Left ventricle myocardium inferior (tissue), 1 donor: ENCODE measurements around the gene MAML3. TPM values are rescaled to one million over a fixed set of nuclear protein-coding genes. Genes with fewer than 3 reads are reported as not detected.

Experiments used
- DNase-seq: peaks from one replicate; pipeline ENCODE4 v3.0.0-alpha.2; 2020
- H3K27ac ChIP-seq: fragments of 200-600 bp; replicated peaks from 2 replicates; pipeline ENCODE4 v1.8.0; 2021
- H3K27me3 ChIP-seq: fragments of 200-600 bp; 2 replicates; pipeline ENCODE4 v1.8.0; 2021; ENCODE audit warnings: low read depth
- H3K36me3 ChIP-seq: fragments of 200-600 bp; 2 replicates; pipeline ENCODE4 v1.8.0; 2021
- H3K4me1 ChIP-seq: fragments of 200-600 bp; 2 replicates; pipeline ENCODE4 v1.8.0; 2021
- H3K4me3 ChIP-seq: fragments of 200-600 bp; 2 replicates; pipeline ENCODE4 v1.8.0; 2021; ENCODE audit warnings: mild to moderate bottlenecking, moderate library complexity
- H3K9me3 ChIP-seq: fragments of 200-600 bp; replicated peaks from 2 replicates; pipeline ENCODE4 v1.8.0; 2021
- intact Hi-C: fragments of 100-400 bp; cut with micrococcal nuclease; formaldehyde crosslinking; loops from one replicate; pipeline ENCODE4 v1.11.0; 2022
- total RNA-seq: library from RNA; stranded (reverse); fragmentation: NEBNext Ultra II Directional; extraction: Animal tissue kit (Norgen Biotek cat#: 25700); gene quantifications from one replicate; pipeline ENCODE4 v1.2.1, GENCODE V29; 2021
- TF ChIP-seq, protein P1 (sequence below): fragments of 200-600 bp; IDR thresholded peaks from 2 replicates; pipeline ENCODE4 v1.8.0; 2021; ENCODE audit warnings: antibody characterized with exemption, mild to moderate bottlenecking, borderline replicate concordance
- donor health status: DM: no; HTN: yes; CAD: no; lungs with severe emphysema.

Gene MAML3
- total RNA-seq, 1 donor from 2014 or later, result 2.6 TPM

DNA sequence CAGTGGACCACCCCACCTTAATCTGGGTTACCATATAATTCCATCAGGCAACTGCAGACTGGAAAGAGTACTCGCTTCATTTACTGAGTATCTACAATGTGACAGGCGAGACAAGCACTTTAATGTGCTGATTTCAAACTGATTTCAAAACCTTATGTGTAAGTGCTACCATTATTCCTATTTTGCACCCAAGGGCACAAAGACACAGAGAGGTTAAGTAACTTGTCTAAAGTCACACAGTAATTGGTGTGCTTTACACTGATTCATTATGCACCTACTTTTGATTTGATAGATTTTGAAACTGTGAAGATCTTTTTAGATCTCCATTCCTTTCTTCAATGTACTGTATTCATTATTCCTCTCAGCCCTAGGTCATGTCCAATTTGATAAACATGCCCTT, 296.0 kb downstream of the MAML3 start:
- TF ChIP-seq, protein P1, sequence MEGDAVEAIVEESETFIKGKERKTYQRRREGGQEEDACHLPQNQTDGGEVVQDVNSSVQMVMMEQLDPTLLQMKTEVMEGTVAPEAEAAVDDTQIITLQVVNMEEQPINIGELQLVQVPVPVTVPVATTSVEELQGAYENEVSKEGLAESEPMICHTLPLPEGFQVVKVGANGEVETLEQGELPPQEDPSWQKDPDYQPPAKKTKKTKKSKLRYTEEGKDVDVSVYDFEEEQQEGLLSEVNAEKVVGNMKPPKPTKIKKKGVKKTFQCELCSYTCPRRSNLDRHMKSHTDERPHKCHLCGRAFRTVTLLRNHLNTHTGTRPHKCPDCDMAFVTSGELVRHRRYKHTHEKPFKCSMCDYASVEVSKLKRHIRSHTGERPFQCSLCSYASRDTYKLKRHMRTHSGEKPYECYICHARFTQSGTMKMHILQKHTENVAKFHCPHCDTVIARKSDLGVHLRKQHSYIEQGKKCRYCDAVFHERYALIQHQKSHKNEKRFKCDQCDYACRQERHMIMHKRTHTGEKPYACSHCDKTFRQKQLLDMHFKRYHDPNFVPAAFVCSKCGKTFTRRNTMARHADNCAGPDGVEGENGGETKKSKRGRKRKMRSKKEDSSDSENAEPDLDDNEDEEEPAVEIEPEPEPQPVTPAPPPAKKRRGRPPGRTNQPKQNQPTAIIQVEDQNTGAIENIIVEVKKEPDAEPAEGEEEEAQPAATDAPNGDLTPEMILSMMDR, result no peak
- DNase-seq, result no peak
- Histone ChIP-seq H3K27me3 (no peaks in the 10 kb centered on the region), H3K4me1 (no peaks in the 10 kb centered on the region), H3K9me3 (no peaks in the 10 kb centered on the region), H3K36me3 (no peaks in the 10 kb centered on the region), H3K27ac (no peak overlapping the region), H3K4me3 (no peak overlapping the region)
- intact Hi-C loops, result no loop called here

DNA sequence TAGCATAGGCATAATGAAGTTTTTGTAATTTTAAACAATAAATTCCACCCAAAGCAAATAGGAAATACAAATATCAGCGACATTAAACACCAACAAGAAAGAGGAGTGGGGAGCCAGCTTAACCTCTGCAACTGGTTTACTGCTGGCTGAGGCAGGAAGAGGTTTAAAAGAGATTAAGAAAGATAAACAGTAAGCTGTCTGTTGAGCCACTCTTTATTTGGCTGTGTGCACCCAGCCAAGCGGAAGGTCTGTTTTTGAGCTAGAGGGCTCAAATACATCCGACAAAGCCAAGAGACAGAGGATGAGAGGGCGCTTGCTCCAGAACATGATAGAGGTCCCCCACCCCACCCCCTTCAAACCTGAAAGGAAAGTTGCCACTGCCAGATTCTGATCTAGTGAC, 297.0 kb downstream of the MAML3 start:
- TF ChIP-seq, protein P1, result no peak
- intact Hi-C loops, result no loop called here
- Histone ChIP-seq H3K27me3 (no peaks in the 10 kb centered on the region), H3K36me3 (no peaks in the 10 kb centered on the region), H3K9me3 (no peaks in the 10 kb centered on the region), H3K4me3 (no peak overlapping the region), H3K4me1 (no peaks in the 10 kb centered on the region), H3K27ac (no peak overlapping the region)
- DNase-seq, result no peak

DNA sequence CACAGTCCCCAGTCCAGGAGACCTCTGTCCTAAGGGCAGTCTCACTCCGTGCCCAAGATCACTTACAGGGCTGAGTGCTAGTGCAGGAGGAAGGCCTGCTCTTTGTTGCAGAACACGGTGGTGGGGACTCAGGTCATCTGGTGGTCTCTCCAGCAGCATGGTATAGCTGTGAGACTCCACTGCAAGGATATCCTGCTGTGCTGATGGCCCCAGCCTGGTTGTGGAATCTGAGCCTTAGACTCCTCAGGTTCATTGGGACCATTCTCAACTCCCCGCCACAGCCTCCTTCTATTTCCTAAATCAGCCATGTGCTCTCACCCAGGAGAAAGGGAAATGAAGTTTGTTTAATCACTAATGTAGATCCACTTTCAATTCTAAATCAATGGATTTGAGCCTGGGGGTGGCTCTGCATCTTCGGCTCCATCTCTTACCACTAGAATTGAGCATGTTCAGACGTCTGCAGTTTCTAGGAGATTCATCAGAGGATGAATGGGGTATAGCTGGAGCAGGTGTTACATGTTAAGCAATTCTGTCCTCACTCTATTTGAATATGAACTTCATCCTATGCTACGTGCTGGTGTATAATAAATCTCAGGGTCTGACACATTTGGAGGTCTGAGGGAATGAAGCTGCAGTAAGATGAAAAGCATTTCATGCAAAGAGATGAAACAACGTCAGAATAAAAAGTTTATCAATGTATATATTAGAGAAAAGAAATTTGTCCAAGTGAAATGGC, 299.1 kb downstream of the MAML3 start:
- H3K27ac ChIP-seq, result no peak overlapping the region
- intact Hi-C loops, result no loop called here

DNA sequence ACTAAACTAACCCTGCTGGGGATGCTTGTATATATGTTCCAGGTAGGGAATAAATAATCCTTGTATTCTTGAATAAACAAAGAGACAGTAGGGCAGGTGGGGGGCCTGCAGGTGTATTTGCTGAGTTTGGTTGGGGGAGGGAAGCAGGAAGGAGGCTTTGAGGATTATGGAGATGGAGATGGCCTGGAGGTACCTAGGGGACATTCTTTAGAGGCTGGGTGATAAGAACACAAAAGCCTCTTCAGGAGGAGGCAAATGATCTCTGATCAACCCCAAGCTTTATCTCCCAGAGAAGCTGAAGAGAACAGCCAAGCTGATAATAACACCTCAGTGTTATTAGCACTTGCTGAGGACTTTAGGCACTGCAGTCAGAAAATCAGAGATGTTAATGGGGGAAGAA, 300.7 kb downstream of the MAML3 start:
- H3K4me1 ChIP-seq, result no peaks in the 10 kb centered on the region
- TF ChIP-seq, protein P1, result no peak
- no peaks in the 10 kb centered on the region for H3K9me3 ChIP-seq
- no peak for DNase-seq
- no peak overlapping the region for H3K4me3 ChIP-seq
- H3K36me3 ChIP-seq, result no peaks in the 10 kb centered on the region
- H3K27ac ChIP-seq, result no peak overlapping the region
- intact Hi-C loops, result no loop called here
- no peaks in the 10 kb centered on the region for H3K27me3 ChIP-seq

More for the DNA sequence above, 299.1 kb downstream of the MAML3 start:
- TF ChIP-seq, protein P1, result no peak
- H3K4me3 ChIP-seq, result no peak overlapping the region
- no peaks in the 10 kb centered on the region for H3K36me3 ChIP-seq
- no peaks in the 10 kb centered on the region for H3K4me1 ChIP-seq
- H3K9me3 ChIP-seq, result no peaks in the 10 kb centered on the region
- no peaks in the 10 kb centered on the region for H3K27me3 ChIP-seq
- DNase-seq, result no peak

DNA sequence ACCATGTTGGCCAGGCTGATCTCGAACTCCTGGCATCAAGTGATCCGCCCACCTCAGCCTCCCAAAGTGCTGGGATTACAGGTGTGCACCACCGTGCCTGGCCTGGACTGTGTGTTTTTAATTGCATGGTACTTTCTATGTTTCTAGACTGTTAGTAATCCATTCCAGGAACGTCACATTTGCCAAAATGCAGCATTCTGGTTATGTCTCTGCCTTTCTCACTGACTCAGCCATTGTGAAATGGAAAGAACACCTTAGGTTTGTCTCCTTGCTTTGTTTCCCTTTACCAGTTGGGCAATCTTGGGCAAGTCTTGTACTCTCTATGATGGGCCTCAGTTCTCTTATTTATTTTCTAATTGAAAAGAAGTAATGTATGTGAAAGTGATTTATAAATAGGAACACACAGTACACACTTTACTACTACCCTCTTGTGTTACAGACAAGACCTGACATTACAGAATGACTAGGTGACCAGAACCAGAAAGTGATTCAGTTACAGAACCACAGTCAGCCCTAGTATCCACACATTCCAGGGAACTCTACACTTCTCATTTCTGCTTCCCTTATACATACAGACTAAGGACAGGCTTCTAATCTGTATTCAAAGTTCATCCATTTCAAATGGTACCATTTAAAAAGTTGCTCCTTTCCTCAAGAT, 301.2 kb downstream of the MAML3 start:
- no peaks in the 10 kb centered on the region for H3K4me1 ChIP-seq
- H3K4me3 ChIP-seq, result no peak overlapping the region
- no peaks in the 10 kb centered on the region for H3K27me3 ChIP-seq
- H3K36me3 ChIP-seq, result no peaks in the 10 kb centered on the region
- TF ChIP-seq, protein P1, result no peak
- no peak overlapping the region for H3K27ac ChIP-seq
- no peaks in the 10 kb centered on the region for H3K9me3 ChIP-seq
- intact Hi-C loops, result no loop called here
- no peak for DNase-seq
